ENCODE results near the gene OBSCN.

Gene OBSCN

DNA sequence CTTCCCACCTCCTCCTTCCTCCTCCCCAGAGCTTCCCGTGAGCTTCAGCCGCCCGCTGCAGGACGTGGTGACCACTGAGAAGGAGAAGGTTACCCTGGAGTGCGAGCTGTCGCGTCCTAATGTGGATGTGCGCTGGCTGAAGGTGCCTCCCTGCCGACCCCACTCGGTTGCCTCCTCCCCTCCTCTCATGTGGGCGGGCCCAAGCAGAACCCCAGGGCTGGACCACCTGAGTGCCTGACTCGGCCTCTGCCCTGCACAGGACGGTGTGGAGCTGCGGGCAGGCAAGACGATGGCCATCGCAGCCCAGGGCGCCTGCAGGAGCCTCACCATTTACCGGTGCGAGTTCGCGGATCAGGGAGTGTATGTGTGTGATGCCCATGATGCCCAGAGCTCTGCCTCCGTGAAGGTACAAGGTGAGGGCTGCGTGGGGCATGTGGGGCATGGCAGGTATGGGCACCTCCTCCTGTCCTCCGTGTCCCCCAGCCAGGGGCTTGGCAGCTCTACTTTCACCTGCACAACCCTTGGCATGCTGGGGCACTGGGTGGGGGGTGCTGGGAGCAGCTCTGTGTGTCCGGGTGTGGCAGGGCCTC is 69.2 kb downstream of the OBSCN start:
- DNase-seq (ENCODE audit: low read depth in 2 of 2) = no peak

DNA sequence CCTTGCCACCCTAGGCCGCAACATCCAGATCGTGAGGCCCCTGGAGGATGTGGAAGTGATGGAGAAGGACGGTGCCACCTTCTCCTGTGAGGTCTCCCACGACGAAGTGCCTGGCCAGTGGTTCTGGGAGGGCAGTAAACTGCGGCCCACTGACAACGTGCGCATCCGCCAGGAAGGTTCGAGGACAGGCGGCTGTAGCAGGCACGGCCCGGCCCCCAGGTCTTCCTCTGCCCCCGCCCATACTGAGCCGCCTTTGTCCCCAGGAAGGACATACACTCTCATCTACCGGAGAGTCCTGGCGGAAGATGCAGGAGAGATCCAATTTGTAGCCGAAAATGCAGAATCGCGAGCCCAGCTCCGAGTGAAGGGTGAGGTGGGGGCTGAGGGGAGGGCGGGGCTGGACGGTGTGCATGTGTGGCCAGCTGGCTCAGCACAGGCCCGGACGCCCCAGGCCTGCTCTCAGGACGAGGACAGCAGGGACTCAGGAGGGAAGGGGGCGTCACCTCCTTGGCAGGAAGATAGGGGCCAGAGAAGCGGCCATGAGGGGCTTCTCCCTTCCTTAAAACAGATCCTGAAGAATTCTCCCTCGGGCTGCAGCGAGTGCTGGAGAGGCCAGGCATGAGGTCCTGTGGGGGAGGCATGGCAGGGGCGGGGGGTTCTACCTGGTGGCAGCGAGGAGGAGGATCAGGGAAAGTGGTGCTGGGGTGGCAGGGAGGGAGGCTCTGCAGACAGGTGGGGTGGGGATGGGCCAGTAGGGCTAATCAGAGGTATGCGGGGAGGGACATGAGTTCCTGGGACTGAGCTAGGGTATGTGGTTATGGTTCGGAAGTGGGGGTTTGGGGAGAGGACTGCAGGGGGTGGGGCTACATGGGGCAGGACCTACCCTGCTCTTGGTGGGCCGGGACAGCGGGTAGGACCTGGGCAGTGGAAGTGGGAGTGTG is 69.9 kb downstream of the OBSCN start:
- no peak for DNase-seq (ENCODE audit: low read depth in 2 of 2)

DNA sequence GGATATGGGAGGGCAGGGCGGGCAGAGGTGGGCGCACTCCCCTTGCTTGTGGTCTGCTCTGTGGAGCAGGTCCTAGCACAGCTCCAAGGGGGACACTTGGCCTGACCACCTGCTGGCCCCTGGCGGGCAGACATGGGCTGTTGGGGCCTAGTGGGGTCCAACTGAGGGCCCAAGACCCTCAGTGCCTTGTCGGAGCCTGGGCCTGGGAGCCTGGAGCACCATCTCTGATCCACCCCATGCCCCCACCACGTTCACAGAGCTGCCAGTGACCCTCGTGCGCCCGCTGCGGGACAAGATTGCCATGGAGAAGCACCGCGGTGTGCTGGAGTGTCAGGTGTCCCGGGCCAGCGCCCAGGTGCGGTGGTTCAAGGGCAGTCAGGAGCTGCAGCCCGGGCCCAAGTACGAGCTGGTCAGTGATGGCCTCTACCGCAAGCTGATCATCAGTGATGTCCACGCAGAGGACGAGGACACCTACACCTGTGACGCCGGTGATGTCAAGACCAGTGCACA is 70.6 kb downstream of the OBSCN start:
- DNase-seq (ENCODE audit: low read depth in 2 of 2) = no peak

DNA sequence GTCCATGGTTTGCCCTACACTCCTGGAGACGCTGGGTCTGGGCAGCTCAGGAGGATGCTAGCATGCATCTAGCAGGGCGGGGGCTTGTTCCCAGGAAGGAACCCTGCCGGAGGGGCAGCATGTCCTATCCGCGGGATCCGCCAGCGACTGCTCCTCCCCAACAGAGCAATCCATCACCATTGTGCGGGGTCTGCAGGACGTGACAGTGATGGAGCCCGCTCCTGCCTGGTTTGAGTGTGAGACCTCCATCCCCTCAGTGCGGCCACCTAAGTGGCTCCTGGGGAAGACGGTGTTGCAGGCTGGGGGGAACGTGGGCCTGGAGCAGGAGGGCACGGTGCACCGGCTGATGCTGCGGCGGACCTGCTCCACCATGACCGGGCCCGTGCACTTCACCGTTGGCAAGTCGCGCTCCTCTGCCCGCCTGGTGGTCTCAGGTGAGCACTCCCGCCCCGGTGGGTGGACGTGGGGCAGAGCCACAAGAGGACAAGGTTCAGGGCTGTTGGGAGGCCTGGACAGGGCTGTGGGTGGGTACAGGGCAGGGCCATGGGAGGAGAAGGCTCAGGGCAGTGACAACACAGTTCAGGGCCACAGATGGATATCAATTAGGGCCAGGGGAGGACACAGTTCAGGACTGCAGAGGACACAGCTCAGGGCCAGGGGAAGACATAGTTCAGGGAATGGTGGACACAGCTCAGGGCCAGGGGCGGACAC is 71.3 kb downstream of the OBSCN start:
- DNase-seq (ENCODE audit: low read depth in 2 of 2) = no peak

DNA sequence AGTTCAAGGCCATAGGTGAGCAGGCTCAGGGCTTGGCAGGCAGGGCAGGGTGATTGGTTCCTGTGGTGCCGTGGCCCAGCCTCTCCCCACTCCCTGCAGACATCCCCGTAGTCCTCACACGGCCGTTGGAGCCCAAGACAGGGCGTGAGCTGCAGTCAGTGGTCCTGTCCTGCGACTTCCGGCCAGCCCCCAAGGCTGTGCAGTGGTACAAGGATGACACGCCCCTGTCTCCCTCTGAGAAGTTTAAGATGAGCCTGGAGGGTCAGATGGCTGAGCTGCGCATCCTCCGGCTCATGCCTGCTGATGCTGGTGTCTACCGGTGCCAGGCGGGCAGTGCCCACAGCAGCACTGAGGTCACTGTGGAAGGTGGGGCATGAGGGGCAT is 71.9 kb downstream of the OBSCN start:
- no peak for DNase-seq (ENCODE audit: low read depth in 2 of 2)

DNA sequence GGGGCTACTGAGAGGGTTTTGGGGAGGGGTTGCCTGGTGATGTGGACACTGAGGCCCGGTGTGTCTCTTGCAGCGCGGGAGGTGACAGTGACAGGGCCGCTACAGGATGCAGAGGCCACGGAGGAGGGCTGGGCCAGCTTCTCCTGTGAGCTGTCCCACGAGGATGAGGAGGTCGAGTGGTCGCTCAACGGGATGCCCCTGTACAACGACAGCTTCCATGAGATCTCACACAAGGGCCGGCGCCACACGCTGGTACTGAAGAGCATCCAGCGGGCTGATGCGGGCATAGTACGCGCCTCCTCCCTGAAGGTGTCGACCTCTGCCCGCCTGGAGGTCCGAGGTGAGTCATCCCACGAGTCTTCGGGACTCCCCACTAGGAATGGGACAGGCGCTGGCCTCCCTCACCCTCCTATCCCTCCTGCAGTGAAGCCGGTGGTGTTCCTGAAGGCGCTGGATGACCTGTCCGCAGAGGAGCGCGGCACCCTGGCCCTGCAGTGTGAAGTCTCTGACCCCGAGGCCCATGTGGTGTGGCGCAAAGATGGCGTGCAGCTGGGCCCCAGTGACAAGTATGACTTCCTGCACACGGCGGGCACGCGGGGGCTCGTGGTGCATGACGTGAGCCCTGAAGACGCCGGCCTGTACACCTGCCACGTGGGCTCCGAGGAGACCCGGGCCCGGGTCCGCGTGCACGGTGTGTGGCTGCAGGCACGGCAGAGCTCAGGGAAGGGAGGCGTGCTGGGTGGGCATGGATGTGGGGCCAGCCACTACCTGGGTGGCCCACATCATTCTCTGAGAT is 72.5 kb downstream of the OBSCN start:
- DNase-seq (ENCODE audit: low read depth in 2 of 2) = no peak

DNA sequence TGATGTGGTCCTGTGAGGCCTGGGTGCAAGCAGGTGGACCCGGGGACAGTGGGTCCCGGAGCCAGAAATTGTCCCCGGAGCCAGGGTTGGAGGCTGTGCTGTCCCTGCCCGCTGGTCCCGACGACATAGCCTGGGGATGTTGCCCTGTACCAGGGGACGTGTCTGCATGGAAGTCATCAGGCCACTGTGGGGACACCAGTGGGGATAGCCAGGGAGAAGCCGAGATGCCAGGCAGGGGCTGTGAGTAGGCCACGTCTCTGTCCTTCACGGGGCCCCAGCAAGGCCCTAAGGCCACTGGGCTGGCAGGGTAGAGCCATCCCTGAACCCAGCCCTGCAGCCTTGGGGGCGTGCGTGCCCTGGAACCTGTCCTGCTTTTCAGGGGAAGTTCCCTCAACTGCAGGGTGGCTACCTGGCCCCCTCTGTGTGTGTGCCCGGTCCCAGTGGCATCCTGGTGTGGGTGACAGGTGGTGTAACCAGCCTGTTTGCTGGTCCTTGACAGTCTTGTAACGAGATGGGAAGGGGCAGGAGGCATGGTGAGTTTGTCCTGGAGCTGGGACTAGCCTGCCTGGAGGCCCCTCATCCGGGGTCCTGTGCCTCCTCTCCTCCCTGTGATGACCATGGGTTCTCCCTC is 73.2 kb downstream of the OBSCN start:
- no peak for DNase-seq (ENCODE audit: low read depth in 2 of 2)

DNA sequence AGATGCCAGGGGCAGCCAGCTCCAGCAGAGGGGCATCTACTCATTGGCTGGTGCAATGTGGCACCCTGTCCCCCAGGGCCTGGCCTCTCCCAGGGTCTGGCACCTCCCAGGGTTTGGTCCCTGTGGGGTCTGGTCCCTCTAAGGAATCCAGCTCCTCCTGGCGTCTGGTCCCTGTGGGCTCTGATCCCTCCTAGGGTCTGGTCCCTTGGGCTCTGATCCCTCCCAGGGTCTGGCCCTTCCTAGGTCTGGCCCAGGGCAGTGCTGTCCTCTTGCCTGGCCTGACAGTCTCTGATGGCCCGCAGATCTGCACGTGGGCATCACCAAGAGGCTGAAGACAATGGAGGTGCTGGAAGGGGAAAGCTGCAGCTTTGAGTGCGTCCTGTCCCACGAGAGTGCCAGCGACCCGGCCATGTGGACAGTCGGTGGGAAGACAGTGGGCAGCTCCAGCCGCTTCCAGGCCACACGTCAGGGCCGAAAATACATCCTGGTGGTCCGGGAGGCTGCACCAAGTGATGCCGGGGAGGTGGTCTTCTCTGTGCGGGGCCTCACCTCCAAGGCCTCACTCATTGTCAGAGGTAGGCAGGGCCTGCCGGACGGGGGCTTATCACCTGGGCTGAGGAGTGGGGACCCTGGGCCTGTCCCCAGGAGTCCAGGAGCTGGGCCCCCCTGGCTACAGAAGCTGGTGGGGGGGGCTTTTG is 73.9 kb downstream of the OBSCN start:
- no peak for DNase-seq (ENCODE audit: low read depth in 2 of 2)

DNA sequence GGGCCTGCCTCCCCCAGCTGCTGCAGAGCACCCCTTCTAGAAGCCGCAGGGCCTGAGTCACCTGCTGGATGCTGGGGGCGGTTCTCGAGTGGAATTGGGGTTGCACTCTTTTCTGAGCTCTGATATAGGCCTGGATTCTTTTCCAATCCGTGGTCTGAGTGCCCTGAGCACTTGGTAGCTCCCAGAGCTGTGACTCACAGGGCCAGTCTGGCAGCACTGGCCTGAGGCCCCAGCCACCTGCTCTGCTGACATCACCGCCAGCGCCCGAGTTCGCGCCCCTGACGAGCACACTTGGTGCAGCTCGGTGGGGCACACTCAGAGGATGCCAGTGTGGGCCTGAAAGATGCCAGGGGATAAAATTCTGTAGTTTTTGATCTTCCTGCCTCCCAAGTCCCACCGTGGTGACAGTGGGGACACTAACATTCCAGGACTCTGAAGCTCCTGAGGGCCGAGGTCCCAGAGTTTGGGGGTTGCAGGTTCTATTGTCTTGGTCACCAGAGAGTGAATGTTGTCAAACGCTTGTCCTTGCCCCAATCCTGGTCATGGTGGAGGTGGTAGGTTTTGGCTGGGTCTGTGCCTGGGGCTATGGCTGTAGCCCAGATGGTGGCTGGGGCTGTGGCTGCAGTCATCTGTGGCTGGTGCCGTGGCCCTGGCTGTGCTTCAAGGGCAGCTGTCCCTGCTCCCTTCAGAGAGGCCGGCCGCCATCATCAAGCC is 74.6 kb downstream of the OBSCN start:
- no peak for DNase-seq (ENCODE audit: low read depth in 2 of 2)

DNA sequence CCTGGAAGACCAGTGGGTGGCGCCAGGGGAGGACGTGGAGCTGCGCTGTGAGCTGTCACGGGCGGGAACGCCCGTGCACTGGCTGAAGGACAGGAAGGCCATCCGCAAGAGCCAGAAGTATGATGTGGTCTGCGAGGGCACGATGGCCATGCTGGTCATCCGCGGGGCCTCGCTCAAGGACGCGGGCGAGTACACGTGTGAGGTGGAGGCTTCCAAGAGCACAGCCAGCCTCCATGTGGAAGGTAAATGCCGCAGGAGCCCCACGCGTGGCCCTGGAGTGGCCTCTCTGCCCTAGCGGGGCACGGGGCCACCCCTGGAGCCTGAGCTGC is 75.2 kb downstream of the OBSCN start:
- DNase-seq (ENCODE audit: low read depth in 2 of 2) = no peak

DNA sequence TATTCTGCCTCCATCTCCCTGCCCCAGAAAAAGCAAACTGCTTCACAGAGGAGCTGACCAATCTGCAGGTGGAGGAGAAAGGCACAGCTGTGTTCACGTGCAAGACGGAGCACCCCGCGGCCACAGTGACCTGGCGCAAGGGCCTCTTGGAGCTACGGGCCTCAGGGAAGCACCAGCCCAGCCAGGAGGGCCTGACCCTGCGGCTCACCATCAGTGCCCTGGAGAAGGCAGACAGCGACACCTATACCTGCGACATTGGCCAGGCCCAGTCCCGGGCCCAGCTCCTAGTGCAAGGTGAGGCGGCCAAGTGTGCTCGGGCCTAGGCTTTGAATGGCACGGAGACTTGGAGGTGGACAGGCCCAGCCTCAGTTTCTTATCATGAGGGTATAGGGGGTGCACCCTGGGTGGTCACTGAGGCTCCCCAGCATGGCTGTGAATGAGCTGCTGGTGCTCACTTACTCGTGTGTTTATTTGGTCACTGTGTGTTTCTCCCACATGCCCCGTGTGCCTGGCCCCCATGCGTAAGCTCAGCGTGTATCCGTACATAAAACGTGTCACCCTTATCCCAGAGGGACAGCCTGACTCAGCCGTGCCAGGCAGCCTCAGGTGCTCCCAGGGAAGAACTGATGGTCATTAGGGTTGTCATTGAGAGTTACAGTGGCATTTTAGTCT is 75.8 kb downstream of the OBSCN start:
- no peak for DNase-seq (ENCODE audit: low read depth in 2 of 2)

DNA sequence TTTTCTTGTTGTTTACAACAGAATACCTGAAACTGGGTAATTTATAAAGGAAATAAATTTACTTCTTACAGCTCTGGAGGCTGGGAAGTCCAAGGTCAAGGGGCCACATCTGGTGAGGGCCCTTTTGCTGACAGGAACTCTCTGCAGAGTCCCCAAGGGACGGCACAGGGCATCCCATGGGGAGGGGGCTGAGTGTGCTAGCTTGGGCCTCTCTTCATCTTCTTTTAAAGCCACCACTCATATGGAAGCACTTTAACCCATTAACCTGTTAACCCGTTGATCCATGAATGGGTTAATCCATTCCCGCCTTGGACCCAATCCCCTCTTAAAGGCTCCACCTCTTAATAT is 76.3 kb downstream of the OBSCN start:
- DNase-seq (ENCODE audit: low read depth in 2 of 2) = no peak

DNA sequence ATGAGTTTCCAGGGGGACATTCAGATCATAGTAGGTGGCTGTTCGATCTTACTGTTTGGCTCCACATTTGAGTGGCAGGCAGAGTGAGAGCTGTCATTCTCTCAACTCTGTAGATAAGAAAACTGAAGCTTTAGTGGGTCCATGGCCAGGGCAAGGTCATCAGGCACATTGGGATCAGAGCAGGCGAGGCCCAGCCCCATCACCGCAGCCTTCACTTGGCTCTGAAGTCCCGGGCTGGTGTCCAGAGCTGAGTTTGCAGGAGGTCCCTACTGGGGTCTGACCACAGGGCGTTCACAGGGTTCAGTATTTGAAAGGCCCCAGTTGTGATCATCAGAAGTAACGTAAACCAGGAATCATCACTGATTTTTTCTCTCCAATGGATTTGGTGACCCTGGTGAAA is 76.7 kb downstream of the OBSCN start:
- no peak for DNase-seq (ENCODE audit: low read depth in 2 of 2)

DNA sequence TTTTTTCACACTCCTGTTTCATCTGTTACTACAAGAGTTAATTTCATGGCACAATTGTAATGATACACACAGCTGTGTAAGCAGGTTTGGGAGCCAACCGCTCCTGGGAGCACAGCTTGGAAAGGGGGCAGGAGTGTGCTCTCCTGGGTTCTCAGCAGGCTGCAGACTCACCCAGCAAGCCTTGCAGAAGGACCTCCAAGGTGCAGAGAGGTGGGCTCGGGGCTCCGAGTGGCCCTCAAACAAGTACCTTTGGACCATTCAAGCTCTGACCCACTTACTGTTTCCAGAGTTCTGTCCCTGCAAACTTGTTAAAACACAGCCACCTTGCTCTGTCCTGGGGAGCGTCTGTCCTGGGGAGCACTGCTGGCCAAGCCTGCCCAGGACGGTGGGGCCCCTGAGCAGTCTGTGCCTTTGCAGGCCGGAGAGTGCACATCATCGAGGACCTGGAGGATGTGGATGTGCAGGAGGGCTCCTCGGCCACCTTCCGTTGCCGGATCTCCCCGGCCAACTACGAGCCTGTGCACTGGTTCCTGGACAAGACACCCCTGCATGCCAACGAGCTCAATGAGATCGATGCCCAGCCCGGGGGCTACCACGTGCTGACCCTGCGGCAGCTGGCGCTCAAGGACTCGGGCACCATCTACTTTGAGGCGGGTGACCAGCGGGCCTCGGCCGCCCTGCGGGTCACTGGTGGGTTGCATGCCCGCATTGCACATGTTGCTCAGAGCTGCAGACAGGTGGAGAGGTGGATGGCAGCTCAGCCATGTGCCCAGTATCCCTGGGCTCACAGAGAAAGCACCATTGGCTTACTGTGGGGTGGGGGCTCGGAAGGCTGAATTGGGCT is 78.0 kb downstream of the OBSCN start:
- DNase-seq (ENCODE audit: low read depth in 2 of 2) = no peak

DNA sequence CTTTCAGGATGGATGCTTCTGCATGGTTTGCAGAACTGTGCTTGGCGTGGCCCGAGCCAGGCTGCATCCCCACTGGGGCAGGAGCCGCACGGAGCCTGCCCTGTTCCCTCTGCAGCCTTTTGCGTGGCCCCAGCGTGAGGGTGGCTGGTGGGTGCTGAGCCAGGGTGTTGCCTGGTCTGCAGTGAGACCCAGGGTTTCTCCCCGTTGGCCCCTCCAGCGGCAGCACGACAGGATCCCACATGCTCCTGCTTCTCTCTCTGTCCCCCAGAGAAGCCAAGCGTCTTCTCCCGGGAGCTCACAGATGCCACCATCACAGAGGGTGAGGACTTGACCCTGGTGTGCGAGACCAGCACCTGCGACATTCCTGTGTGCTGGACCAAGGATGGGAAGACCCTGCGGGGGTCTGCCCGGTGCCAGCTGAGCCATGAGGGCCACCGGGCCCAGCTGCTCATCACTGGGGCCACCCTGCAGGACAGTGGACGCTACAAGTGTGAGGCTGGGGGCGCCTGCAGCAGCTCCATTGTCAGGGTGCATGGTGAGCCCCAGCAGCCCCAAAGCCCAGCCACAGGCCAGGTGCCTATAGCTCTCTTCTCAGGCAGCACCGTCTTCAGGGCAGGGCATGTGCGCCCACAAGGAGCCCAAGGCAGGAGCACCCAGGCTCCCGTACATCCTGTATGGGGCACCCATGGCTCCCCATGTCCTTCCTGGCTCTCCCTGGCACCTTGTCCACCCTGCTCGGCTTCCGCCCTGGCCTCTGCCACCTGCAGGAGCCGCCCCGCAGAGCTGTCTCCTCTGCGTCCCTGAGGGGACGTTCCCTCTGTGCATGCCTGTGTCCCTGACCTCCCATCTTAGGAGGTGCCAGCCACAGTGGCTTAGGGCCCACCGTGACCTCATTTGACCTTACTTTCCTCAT is 78.9 kb downstream of the OBSCN start:
- DNase-seq (ENCODE audit: low read depth in 2 of 2) = no peak

DNA sequence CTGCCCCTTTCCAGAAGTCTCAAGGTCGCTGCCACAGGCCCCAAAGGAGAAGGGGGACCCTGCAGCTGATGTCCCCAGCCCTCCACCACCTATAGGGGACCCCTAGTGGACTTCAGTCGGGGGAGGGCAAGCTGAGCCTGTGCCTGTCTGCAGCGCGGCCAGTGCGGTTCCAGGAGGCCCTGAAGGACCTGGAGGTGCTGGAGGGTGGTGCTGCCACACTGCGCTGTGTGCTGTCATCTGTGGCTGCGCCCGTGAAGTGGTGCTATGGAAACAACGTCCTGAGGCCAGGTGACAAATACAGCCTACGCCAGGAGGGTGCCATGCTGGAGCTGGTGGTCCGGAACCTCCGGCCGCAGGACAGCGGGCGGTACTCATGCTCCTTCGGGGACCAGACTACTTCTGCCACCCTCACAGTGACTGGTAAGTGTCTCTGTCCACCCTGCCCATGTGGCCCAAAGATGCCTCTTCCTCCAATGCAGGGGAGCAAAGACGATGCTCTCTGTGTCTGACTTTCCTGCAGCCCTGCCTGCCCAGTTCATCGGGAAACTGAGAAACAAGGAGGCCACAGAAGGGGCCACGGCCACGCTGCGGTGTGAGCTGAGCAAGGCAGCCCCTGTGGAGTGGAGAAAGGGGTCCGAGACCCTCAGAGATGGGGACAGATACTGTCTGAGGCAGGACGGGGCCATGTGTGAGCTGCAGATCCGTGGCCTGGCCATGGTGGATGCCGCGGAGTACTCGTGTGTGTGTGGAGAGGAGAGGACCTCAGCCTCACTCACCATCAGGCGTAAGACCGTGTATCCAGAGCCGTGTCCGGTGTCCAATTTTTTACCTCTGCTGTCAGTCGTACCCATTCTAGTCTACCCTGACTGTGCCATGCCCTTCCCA is 79.9 kb downstream of the OBSCN start:
- no peak for DNase-seq (ENCODE audit: low read depth in 2 of 2)
